Panc1 (cell line): ENCODE data around the gene RPL3. TPM values are rescaled to one million over a fixed set of nuclear protein-coding genes. Genes with fewer than 3 reads are reported as not detected.
A peak's percentile ranks its signal among the peaks of the same experiment; 100 is the strongest.
"Not testable (repeated sequence)": the region's sequence is repeated elsewhere in the genome, so short reads cannot be mapped to it uniquely, and the experiment has no call there.

ENCODE experiments used
- ATAC-seq: fragments of 200-7000 bp; cut with Tn5 transposase; 2 replicates; pipeline ENCODE4 v1.9.1; 2020; ENCODE audit warnings: mild to moderate bottlenecking, moderate library complexity
- BruUV-seq: library from RNA; stranded (reverse); fragments of 400-500 nt; replicated peaks from 2 replicates; lab custom pipeline; 2021; lab: Mats Ljungman, UMichigan
- CTCF ChIA-PET: fragments of 300-600 bp; sonication (Branson Sonifier 250); formaldehyde crosslinking; loops from one replicate; lab custom pipeline; 2022; ENCODE audit warnings: antibody characterized with exemption; lab: Charles Lee
- POLR2A ChIA-PET: fragments of 300-600 bp; sonication (Branson Sonifier 250); formaldehyde crosslinking; loops from one replicate; lab custom pipeline; 2022; ENCODE audit warnings: antibody characterized with exemption; lab: Charles Lee
- DNase-seq: peaks from one replicate; pipeline ENCODE4 v3.0.0-alpha.2; 2010; ENCODE audit warnings: low read depth, low spot score
- H3K27ac ChIP-seq: 2 replicates; pipeline ENCODE4 v1.5.1; 2011; ENCODE audit warnings: mild to moderate bottlenecking, low read length, inconsistent platforms
- H3K27me3 ChIP-seq: fragments of 200-500 bp; sonication (Bioruptor generic); 2 replicates; pipeline ENCODE4 v1.6.0; 2014; ENCODE audit warnings: low read length, inconsistent platforms; ENCODE audit not compliant: control insufficient read depth, insufficient read depth
- H3K36me3 ChIP-seq: fragments of 200-500 bp; sonication (Bioruptor generic); 2 replicates; pipeline ENCODE4 v1.5.1; 2014; ENCODE audit warnings: inconsistent platforms, mild to moderate bottlenecking, low read length, moderate library complexity; ENCODE audit not compliant: control insufficient read depth, insufficient read depth
- H3K4me1 ChIP-seq: 2 replicates; pipeline ENCODE4 v1.5.1; 2011; ENCODE audit warnings: inconsistent platforms, mild to moderate bottlenecking, low read length, moderate library complexity; ENCODE audit not compliant: control insufficient read depth, insufficient read depth
- H3K4me3 ChIP-seq, 2 experiments: 2 replicates each; pipeline ENCODE4 v1.5.1; 2011 to 2012; ENCODE audit warnings: low read depth in 2 of 2, low read length in 2 of 2, mild to moderate bottlenecking in 2 of 2, inconsistent platforms in 1 of 2, moderate library complexity in 1 of 2
- H3K9me3 ChIP-seq: fragments of 200-500 bp; sonication (Bioruptor generic); 2 replicates; pipeline ENCODE4 v1.5.1; 2014; ENCODE audit warnings: low read depth, mild to moderate bottlenecking, inconsistent platforms, low read length, moderate library complexity; ENCODE audit not compliant: control insufficient read depth, insufficient read depth
- CTCF ChIP-seq: fragments of 450-650 bp; IDR thresholded peaks from 2 replicates; pipeline ENCODE4 v1.5.1; 2017; ENCODE audit warnings: mild to moderate bottlenecking
- POLR2AphosphoS5 ChIP-seq: IDR thresholded peaks from 2 replicates; pipeline ENCODE4 v1.6.1; 2012; ENCODE audit warnings: mild to moderate bottlenecking, low read depth, low read length, moderate library complexity
- SIN3A ChIP-seq: IDR thresholded peaks from 2 replicates; pipeline ENCODE4 v1.6.1; 2012; ENCODE audit warnings: low read depth, mild to moderate bottlenecking, low read length, moderate library complexity, borderline replicate concordance; ENCODE audit not compliant: insufficient read depth
- TCF7L2 ChIP-seq: IDR thresholded peaks from 2 replicates; pipeline ENCODE4 v1.6.1; 2011; ENCODE audit warnings: mild to moderate bottlenecking, low read depth, low read length, inconsistent platforms
- in situ Hi-C: cut with HindIII; loops from 2 replicates; pipeline ENCODE4 v1.10.0; 2016; ENCODE audit warnings: low sequenced_read_pairs, low pct_unique_long_range_greater_than_20kb
- intact Hi-C: fragments of 100-400 bp; cut with micrococcal nuclease; formaldehyde crosslinking; loops from one replicate; pipeline ENCODE4 v1.10.0; 2022; ENCODE audit not compliant: unreplicated experiment
- total RNA-seq: library from RNA; stranded (reverse); gene quantifications from one replicate; pipeline ENCODE4 v1.2.1, GENCODE V29; 2021; ENCODE audit not compliant: unreplicated experiment
- TF ChIP-seq, protein P1 (sequence below), 2 experiments: IDR thresholded peaks; 2 replicates each; pipeline ENCODE4 v1.6.1; 2011 to 2012; ENCODE audit warnings: low read depth in 2 of 2, control low read depth in 1 of 2, low read length in 1 of 2, mild to moderate bottlenecking in 1 of 2, moderate library complexity in 1 of 2; ENCODE audit not compliant: insufficient read depth in 1 of 2

The RPL3 gene
- total RNA-seq, 1 experiment from 2014 or later: 885 TPM

DNA sequence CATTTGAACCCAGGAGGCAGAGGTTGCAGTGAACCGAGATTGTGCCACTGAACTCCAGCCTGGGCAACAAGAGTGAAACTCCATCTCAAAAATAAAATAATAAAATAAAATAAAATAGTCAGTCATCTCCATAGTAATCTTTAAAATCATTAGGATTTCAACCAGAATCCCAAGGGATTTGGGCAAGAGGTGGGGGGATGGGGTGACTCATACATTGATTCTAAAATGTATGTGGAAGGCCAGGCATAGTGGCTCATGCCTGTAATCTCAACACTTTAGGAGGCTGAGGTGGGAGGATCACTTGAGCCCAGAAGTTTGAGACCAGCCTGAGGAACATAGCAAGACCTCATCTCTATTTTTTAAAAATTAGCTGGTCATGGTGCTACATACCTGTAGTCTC lies 11.1 kb upstream of the RPL3 start:
- H3K9me3 ChIP-seq, H3K27me3 ChIP-seq, DNase-seq, H3K4me3 ChIP-seq, ATAC-seq, BruUV-seq, H3K27ac ChIP-seq, in situ Hi-C loops, H3K36me3 ChIP-seq, H3K4me1 ChIP-seq, intact Hi-C loops, POLR2A ChIA-PET: not testable (repeated sequence)
- CTCF ChIA-PET: interaction anchor here (1.1 to 1.3 kb wide), 2 partner anchors 9 to 13 kb away, joined by 3 to 4 read pairs; no protein-coding TSS in a partner anchor

DNA sequence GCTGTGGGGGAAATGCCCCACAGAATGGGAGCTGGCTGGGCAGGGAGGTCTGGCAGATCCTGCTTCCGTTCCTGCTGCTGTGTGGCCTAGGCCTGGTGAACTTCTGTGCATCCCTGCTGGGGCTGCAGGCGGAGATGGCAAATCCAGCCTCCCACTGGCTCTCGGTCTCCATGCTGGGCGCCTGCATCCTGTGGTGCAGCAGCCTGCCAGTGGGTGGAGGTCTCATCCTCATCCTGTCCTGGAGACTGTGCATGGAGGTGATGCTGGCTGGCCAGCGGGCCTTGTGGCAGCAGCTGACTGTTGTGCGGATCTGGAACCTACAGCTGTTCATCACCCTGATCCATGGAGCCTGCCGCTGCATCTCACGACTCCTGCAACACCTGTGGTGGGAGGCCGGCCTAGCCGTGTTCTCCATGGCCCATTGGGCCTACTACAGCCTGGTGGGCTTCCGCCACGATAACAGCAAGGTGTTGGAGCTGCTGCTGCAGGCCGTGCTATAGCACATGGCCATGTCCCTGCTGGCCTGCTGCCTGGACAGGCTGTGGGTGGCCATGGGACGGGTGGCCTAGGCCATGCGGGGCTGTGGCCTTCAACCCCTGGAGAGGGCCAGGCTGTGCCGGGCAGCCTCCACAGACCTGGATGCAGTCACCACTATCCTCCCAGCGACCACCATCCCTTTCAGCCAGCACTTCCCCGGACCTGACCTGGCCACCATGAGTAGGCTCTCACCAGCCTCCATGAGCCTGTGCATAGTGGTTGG lies 8.8 kb upstream of the RPL3 start:
- Histone ChIP-seq H3K4me3 (no peak overlapping the region), H3K9me3 (no peaks in the 10 kb centered on the region), H3K4me1 (no peaks in the 10 kb centered on the region), H3K27ac (no peak overlapping the region), H3K27me3 (no peaks in the 10 kb centered on the region), H3K36me3 (no peaks in the 10 kb centered on the region)
- intact Hi-C loops (no loop called here), in situ Hi-C loops (no loop called here)
- ChIA-PET POLR2A (no interaction called here), CTCF (interaction anchor here (0.6 kb wide), 2 partner anchors 14 to 78 kb away, joined by 3 to 13 read pairs; no protein-coding TSS in a partner anchor)
- DNase-seq (no peak), ATAC-seq (no peak)
- no TSS peak for BruUV-seq
- no peak for TF ChIP-seq SIN3A

GRCh38 chr22:39325392-39325932 lies 6.0 kb upstream of the RPL3 start:
- Histone ChIP-seq H3K27ac (no peak overlapping the region), H3K27me3 (no peaks in the 10 kb centered on the region), H3K4me1 (no peaks in the 10 kb centered on the region), H3K9me3 (no peaks in the 10 kb centered on the region), H3K4me3 (no peak overlapping the region), H3K36me3 (no peaks in the 10 kb centered on the region)
- in situ Hi-C loops (no loop called here), intact Hi-C loops (no loop called here)
- ATAC-seq (no peak), DNase-seq (no peak)
- ChIA-PET POLR2A (no interaction called here), CTCF (interaction anchor here (0.7 kb wide), 2 partner anchors 198 to 305 kb away, joined by 6 read pairs; no protein-coding TSS in a partner anchor)
- no peak for TF ChIP-seq CTCF
- TF ChIP-seq SIN3A: no peak
- no peak for TF ChIP-seq TCF7L2
- no peak for TF ChIP-seq POLR2AphosphoS5
- TF ChIP-seq, protein P1, sequence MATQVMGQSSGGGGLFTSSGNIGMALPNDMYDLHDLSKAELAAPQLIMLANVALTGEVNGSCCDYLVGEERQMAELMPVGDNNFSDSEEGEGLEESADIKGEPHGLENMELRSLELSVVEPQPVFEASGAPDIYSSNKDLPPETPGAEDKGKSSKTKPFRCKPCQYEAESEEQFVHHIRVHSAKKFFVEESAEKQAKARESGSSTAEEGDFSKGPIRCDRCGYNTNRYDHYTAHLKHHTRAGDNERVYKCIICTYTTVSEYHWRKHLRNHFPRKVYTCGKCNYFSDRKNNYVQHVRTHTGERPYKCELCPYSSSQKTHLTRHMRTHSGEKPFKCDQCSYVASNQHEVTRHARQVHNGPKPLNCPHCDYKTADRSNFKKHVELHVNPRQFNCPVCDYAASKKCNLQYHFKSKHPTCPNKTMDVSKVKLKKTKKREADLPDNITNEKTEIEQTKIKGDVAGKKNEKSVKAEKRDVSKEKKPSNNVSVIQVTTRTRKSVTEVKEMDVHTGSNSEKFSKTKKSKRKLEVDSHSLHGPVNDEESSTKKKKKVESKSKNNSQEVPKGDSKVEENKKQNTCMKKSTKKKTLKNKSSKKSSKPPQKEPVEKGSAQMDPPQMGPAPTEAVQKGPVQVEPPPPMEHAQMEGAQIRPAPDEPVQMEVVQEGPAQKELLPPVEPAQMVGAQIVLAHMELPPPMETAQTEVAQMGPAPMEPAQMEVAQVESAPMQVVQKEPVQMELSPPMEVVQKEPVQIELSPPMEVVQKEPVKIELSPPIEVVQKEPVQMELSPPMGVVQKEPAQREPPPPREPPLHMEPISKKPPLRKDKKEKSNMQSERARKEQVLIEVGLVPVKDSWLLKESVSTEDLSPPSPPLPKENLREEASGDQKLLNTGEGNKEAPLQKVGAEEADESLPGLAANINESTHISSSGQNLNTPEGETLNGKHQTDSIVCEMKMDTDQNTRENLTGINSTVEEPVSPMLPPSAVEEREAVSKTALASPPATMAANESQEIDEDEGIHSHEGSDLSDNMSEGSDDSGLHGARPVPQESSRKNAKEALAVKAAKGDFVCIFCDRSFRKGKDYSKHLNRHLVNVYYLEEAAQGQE (IDR thresholded peaks at IDR 0.05; ENCODE audit: insufficient read depth in 1 of 2, low read depth in 2 of 2, low read length in 1 of 2): no peak
- no TSS peak for BruUV-seq

GRCh38 chr22:39320616-39321029 lies 1.2 kb upstream of the RPL3 start:
- H3K4me1 ChIP-seq, DNase-seq, BruUV-seq, H3K27me3 ChIP-seq, H3K9me3 ChIP-seq, intact Hi-C loops, in situ Hi-C loops, CTCF ChIA-PET, ATAC-seq, POLR2A ChIA-PET: not testable (repeated sequence)
- Histone ChIP-seq H3K4me3 (peak overlapping the region; percentile 91), H3K27ac (peak overlapping the region; percentile 93), H3K36me3 (peaks cover 15% of the 10 kb centered on the region)
